GM12878 (cell line): Measurements from ENCODE around the gene NTPCR. TPM values are rescaled to one million over a fixed set of nuclear protein-coding genes. Genes with fewer than 3 reads are reported as not detected.

Source experiments
- ATAC-seq: fragments of 200-7000 bp; cut with Tn5 transposase; 3 replicates; pipeline ENCODE4 v1.9.1; 2020; ENCODE audit warnings: mild to moderate bottlenecking, moderate library complexity
- BruUV-seq: library from RNA; stranded (reverse); fragments of 400-500 nt; replicated peaks from 2 replicates; lab custom pipeline; 2021; lab: Mats Ljungman, UMichigan
- CTCF ChIA-PET: fragments of 300-600 bp; sonication (Branson Sonifier 250); formaldehyde crosslinking; extraction: SDS; loops from one replicate; lab custom pipeline; 2021; ENCODE audit warnings: inconsistent platforms; lab: Yijun Ruan, JAX
- POLR2A ChIA-PET: fragments of 350-600 bp; formaldehyde crosslinking; extraction: SDS; loops from one replicate; lab custom pipeline; 2021; ENCODE audit warnings: inconsistent platforms; lab: Charles Lee
- RAD21 ChIA-PET: fragments of 300-600 bp; sonication (Branson Sonifier 250); formaldehyde crosslinking; loops from one replicate; lab custom pipeline; 2023; ENCODE audit warnings: antibody characterized with exemption; ENCODE audit not compliant: unreplicated experiment; lab: Charles Lee
- SMC1A ChIA-PET: fragments of 300-600 bp; sonication (Branson Sonifier 250); formaldehyde crosslinking; loops from one replicate; lab custom pipeline; 2023; ENCODE audit not compliant: unreplicated experiment, uncharacterized antibody; lab: Charles Lee
- DNase-seq: peaks from one replicate; pipeline ENCODE4 v3.0.0-alpha.2; 2011; ENCODE audit warnings: low read depth, low spot score
- FAIRE-seq: peaks from 3 replicates; lab custom pipeline; 2011; peaks lifted over from hg19 to GRCh38; lab: Jason Lieb, UNC
- H2AFZ ChIP-seq: 2 replicates; pipeline ENCODE4 v1.6.0; 2011; ENCODE audit warnings: low read depth, low read length, control low read depth; ENCODE audit not compliant: control insufficient read depth
- H3K27ac ChIP-seq: 2 replicates; pipeline ENCODE4 v1.5.1; 2011; ENCODE audit warnings: control low read depth; ENCODE audit not compliant: control insufficient read depth, insufficient read depth
- H3K27me3 ChIP-seq, 2 experiments: replicated peaks in 1 of 2; 2 replicates each; pipeline versions ENCODE4 v1.6.0 to v1.6.1; 2011; ENCODE audit warnings: low read length in 1 of 2; ENCODE audit not compliant: control insufficient read depth in 2 of 2, insufficient read depth in 2 of 2
- H3K36me3 ChIP-seq, 2 experiments: 2 replicates each; pipeline ENCODE4 v1.5.1; 2011; ENCODE audit warnings: low read length in 1 of 2; ENCODE audit not compliant: control insufficient read depth in 2 of 2, insufficient read depth in 2 of 2
- H3K4me1 ChIP-seq: 2 replicates; pipeline ENCODE4 v1.6.1; 2011; ENCODE audit warnings: mild to moderate bottlenecking, low read length, moderate library complexity, mixed read lengths; ENCODE audit not compliant: control insufficient read depth, insufficient read depth
- H3K4me2 ChIP-seq: 2 replicates; pipeline ENCODE4 v1.6.0; 2011; ENCODE audit warnings: control low read depth; ENCODE audit not compliant: control insufficient read depth, insufficient read depth
- H3K4me3 ChIP-seq: fragments of 200-600 bp; sonication (generic); 2 replicates; pipeline ENCODE4 v1.5.1; 2016
- H3K79me2 ChIP-seq: 2 replicates; pipeline ENCODE4 v1.6.0; 2011; ENCODE audit warnings: low read length; ENCODE audit not compliant: control insufficient read depth, insufficient read depth
- H3K9ac ChIP-seq: 2 replicates; pipeline ENCODE4 v1.8.0; 2011; ENCODE audit warnings: low read length, control low read depth, mixed read lengths; ENCODE audit not compliant: control insufficient read depth, insufficient read depth
- H3K9me3 ChIP-seq: replicated peaks from 3 replicates; pipeline ENCODE4 v1.5.1; 2011; ENCODE audit warnings: mild to moderate bottlenecking, low read length; ENCODE audit not compliant: control insufficient read depth, insufficient read depth
- H4K20me1 ChIP-seq: 2 replicates; pipeline ENCODE4 v1.6.0; 2011; ENCODE audit not compliant: control insufficient read depth, insufficient read depth
- CBX5 ChIP-seq: sonication (generic); IDR thresholded peaks from 2 replicates; pipeline ENCODE4 v1.6.1; 2016; ENCODE audit warnings: low read depth, moderate library complexity, mild to moderate bottlenecking, inconsistent platforms
- ESRRA ChIP-seq: IDR thresholded peaks from 2 replicates; pipeline ENCODE4 v1.6.1; 2012; ENCODE audit warnings: mild to moderate bottlenecking, low read length, improper control_type of control experiment
- MEF2A ChIP-seq: IDR thresholded peaks from 2 replicates; pipeline ENCODE4 v1.6.1; 2011; ENCODE audit warnings: low read depth, mild to moderate bottlenecking, low read length, moderate library complexity; ENCODE audit not compliant: insufficient read depth
- PAX8 ChIP-seq: fragments of 450-650 bp; IDR thresholded peaks from 2 replicates; pipeline ENCODE4 v1.6.1; 2017; ENCODE audit warnings: mild to moderate bottlenecking, moderate library complexity
- RAD51 ChIP-seq: fragments of 450-650 bp; IDR thresholded peaks from 2 replicates; pipeline ENCODE4 v1.6.1; 2016; ENCODE audit warnings: moderate library complexity, mild to moderate bottlenecking, inconsistent platforms
- RB1 ChIP-seq: fragments of 450-650 bp; formaldehyde crosslinking; IDR thresholded peaks from 2 replicates; pipeline ENCODE4 v1.6.1; 2017; ENCODE audit warnings: mild to moderate bottlenecking, borderline replicate concordance
- TCF3 ChIP-seq: IDR thresholded peaks from 2 replicates; pipeline ENCODE4 v1.6.1; 2012; ENCODE audit warnings: low read depth, mild to moderate bottlenecking, low read length, borderline replicate concordance; ENCODE audit not compliant: insufficient read depth
- ZBTB33 ChIP-seq: fragments of 450-650 bp; IDR thresholded peaks from 2 replicates; pipeline ENCODE4 v1.6.1; 2017; ENCODE audit warnings: mild to moderate bottlenecking
- ZNF207 ChIP-seq: fragments of 450-650 bp; IDR thresholded peaks from 2 replicates; pipeline ENCODE4 v1.6.1; 2014; ENCODE audit warnings: antibody characterized with exemption, mild to moderate bottlenecking, borderline replicate concordance
- ZNF384 ChIP-seq: IDR thresholded peaks from 2 replicates; pipeline ENCODE4 v1.6.1; 2012; ENCODE audit warnings: low read depth, mild to moderate bottlenecking, low read length, improper control_type of control experiment, borderline replicate concordance
- ZNF592 ChIP-seq: fragments of 450-650 bp; IDR thresholded peaks from 2 replicates; pipeline ENCODE4 v1.6.1; 2017; ENCODE audit warnings: mild to moderate bottlenecking, moderate library complexity
- WGBS: methylation state at CpG from one replicate; pipeline ENCODE4 v1.1.6; 2016; ENCODE audit warnings: low lambda C conversion rate; ENCODE audit not compliant: insufficient replicate concordance, insufficient coverage; ENCODE audit errors: missing lambda C conversion rate; 5-methylcytosine and 5-hydroxymethylcytosine counted together
- in situ Hi-C: fragments of 300-500 bp; cut with MboI; formaldehyde crosslinking; loops from 9 replicates; pipeline ENCODE4 v1.14.3; 2018; ENCODE audit warnings: mixed read lengths
- intact Hi-C: fragments of 100-400 bp; cut with micrococcal nuclease; formaldehyde crosslinking; loops from one replicate; pipeline ENCODE4 v1.14.2; 2022; ENCODE audit not compliant: unreplicated experiment
- polyA plus RNA-seq, 11 experiments: library from polyadenylated mRNA; depleted of rRNA in 4 of 11; unstranded in 6 of 11; stranded (reverse) in 5 of 11; fragments of >200 nt; fragmentation: Nextera tagmentation in 4 of 11; fragmentation: Illumina TruSeq in 1 of 11; extraction: Ambion mirVana in 4 of 11; extraction: Trizol in 1 of 11; gene quantifications; 1 replicate in 1 of 11; 2 replicates in 10 of 11; pipeline versions ENCODE4 v1.2.1 to v1.2.3, GENCODE V29; 2011 to 2016; ENCODE audit warnings: inconsistent platforms in 2 of 11, missing spikeins in 2 of 11, low read depth in 1 of 11
- total RNA-seq, 4 experiments: library from RNA; depleted of rRNA in 3 of 4; stranded (reverse); fragments of >200 nt in 3 of 4; fragmentation: Illumina TruSeq in 1 of 4; extraction: Trizol in 1 of 4; gene quantifications; 2 replicates each; pipeline versions ENCODE4 v1.2.1 to v1.2.3, GENCODE V29; 2013 to 2021
- TF ChIP-seq, protein P1 (sequence below): IDR thresholded peaks from 2 replicates; pipeline ENCODE4 v1.6.1; 2011; ENCODE audit warnings: borderline replicate concordance, low read depth, mild to moderate bottlenecking, moderate library complexity, low read length; ENCODE audit not compliant: insufficient read depth, poor library complexity, severe bottlenecking
- TF ChIP-seq, protein P2 (sequence below): IDR thresholded peaks from 2 replicates; pipeline ENCODE4 v1.6.1; 2011; ENCODE audit warnings: low read depth, mild to moderate bottlenecking, low read length, moderate library complexity, borderline replicate concordance; ENCODE audit errors: extremely low read depth
- TF ChIP-seq, protein P3 (sequence below): fragments of 450-650 bp; IDR thresholded peaks from 2 replicates; pipeline ENCODE4 v1.6.1; 2017; ENCODE audit warnings: mild to moderate bottlenecking, low read depth, inconsistent platforms; ENCODE audit not compliant: poor library complexity, severe bottlenecking

Gene NTPCR
- total and polyA plus RNA-seq, 10 of the 15 experiments (the other 5 are each of a cell fraction or from before 2014, with no cell fraction given): 25.4 to 109 (median 56.6) TPM

DNA sequence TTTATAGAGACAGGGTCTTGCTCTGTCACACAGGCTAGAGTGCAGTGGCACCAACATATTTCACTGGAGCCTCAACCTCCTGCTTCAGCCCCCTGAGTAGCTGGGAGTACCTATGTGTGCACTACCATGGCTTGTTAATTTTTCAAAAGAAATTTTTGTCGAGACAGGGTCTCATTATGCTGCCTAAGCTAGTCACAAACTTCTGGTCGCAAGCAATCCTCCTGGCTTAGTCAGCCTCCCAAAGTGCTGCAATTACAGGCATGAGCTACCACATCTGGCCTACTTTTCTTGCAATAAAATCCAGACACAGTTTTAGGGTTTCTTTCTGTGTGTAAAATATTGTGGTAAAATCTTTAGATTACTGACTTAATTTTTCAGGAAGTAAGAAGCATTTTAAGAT lies 27.9 kb upstream of the NTPCR start:
- POLR2A ChIA-PET: no interaction called here
- H4K20me1 ChIP-seq: no peaks in the 10 kb centered on the region
- H3K4me2 ChIP-seq: no peak overlapping the region
- no peak overlapping the region for H3K9ac ChIP-seq
- SMC1A ChIA-PET: no interaction called here
- H3K4me3 ChIP-seq: no peak overlapping the region
- H3K4me1 ChIP-seq: peaks cover 4% of the 10 kb centered on the region; the same call in 1 of the 2 replicates
- FAIRE-seq (no peak), DNase-seq (no peak), ATAC-seq (no peak)
- no peaks in the 10 kb centered on the region for H3K79me2 ChIP-seq
- BruUV-seq: no TSS peak
- H3K27ac ChIP-seq: no peak overlapping the region
- intact Hi-C loops (no loop called here), in situ Hi-C loops (no loop called here)
- RAD21 ChIA-PET: no interaction called here
- no peaks in the 10 kb centered on the region for H3K27me3 ChIP-seq
- H3K36me3 ChIP-seq: no peaks in the 10 kb centered on the region
- 80% methylated on average over 2 of the region's 2 CpGs for WGBS
- CTCF ChIA-PET: no interaction called here
- H2AFZ ChIP-seq: no peak overlapping the region
- H3K9me3 ChIP-seq: no peaks in the 10 kb centered on the region; the same call in 2 of the 3 replicates
- TF ChIP-seq ZNF384 (no peak), TCF3 (no peak), ZNF592 (no peak), PAX8 (no peak), RAD51 (no peak), ESRRA (no peak), ZNF207 (no peak), CBX5 (no peak), ZBTB33 (no peak), MEF2A (no peak), RB1 (no peak)
- TF ChIP-seq, protein P1, sequence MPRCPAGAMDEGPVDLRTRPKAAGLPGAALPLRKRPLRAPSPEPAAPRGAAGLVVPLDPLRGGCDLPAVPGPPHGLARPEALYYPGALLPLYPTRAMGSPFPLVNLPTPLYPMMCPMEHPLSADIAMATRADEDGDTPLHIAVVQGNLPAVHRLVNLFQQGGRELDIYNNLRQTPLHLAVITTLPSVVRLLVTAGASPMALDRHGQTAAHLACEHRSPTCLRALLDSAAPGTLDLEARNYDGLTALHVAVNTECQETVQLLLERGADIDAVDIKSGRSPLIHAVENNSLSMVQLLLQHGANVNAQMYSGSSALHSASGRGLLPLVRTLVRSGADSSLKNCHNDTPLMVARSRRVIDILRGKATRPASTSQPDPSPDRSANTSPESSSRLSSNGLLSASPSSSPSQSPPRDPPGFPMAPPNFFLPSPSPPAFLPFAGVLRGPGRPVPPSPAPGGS: no peak
- TF ChIP-seq, protein P2, sequence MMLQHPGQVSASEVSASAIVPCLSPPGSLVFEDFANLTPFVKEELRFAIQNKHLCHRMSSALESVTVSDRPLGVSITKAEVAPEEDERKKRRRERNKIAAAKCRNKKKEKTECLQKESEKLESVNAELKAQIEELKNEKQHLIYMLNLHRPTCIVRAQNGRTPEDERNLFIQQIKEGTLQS: no peak
- TF ChIP-seq, protein P3, sequence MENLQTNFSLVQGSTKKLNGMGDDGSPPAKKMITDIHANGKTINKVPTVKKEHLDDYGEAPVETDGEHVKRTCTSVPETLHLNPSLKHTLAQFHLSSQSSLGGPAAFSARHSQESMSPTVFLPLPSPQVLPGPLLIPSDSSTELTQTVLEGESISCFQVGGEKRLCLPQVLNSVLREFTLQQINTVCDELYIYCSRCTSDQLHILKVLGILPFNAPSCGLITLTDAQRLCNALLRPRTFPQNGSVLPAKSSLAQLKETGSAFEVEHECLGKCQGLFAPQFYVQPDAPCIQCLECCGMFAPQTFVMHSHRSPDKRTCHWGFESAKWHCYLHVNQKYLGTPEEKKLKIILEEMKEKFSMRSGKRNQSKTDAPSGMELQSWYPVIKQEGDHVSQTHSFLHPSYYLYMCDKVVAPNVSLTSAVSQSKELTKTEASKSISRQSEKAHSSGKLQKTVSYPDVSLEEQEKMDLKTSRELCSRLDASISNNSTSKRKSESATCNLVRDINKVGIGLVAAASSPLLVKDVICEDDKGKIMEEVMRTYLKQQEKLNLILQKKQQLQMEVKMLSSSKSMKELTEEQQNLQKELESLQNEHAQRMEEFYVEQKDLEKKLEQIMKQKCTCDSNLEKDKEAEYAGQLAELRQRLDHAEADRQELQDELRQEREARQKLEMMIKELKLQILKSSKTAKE: no peak
